MM.1S (cell line): ENCODE data around the gene ATG4C.
A peak's percentile ranks its signal among the peaks of the same experiment; 100 is the strongest.

Experiments used
- DNase-seq: peaks from one replicate; pipeline ENCODE4 v3.0.0-alpha.2; 2015
- H2AFZ ChIP-seq: fragments of 300-600 bp; sonication (generic); 2 replicates; pipeline ENCODE4 v1.6.0; 2016; ENCODE audit warnings: antibody characterized with exemption, low read length
- H3F3A ChIP-seq: fragments of 300-600 bp; sonication (generic); 2 replicates; pipeline ENCODE4 v1.6.1; 2016; ENCODE audit warnings: mild to moderate bottlenecking, antibody characterized with exemption, low read length, moderate library complexity, mixed read lengths; ENCODE audit not compliant: insufficient read depth
- H3K27ac ChIP-seq: fragments of 300-600 bp; sonication (generic); 2 replicates; pipeline ENCODE4 v1.5.1; 2016; ENCODE audit warnings: mild to moderate bottlenecking, low read length
- H3K27me3 ChIP-seq: fragments of 300-600 bp; sonication (generic); replicated peaks from 2 replicates; pipeline ENCODE4 v1.6.0; 2016; ENCODE audit warnings: low read length; ENCODE audit not compliant: insufficient read depth
- H3K36me3 ChIP-seq: fragments of 300-600 bp; sonication (generic); replicated peaks from 2 replicates; pipeline ENCODE4 v1.6.1; 2016; ENCODE audit warnings: mild to moderate bottlenecking, low read length, mixed read lengths; ENCODE audit not compliant: insufficient read depth
- H3K4me1 ChIP-seq: fragments of 300-600 bp; sonication (generic); 2 replicates; pipeline ENCODE4 v1.6.1; 2016; ENCODE audit warnings: low read length, mixed read lengths
- H3K4me2 ChIP-seq: fragments of 300-600 bp; sonication (generic); 2 replicates; pipeline ENCODE4 v1.6.0; 2016; ENCODE audit warnings: low read depth, low read length
- H3K4me3 ChIP-seq: fragments of 300-600 bp; sonication (generic); 2 replicates; pipeline ENCODE4 v1.5.1; 2016; ENCODE audit warnings: low read length, mixed read lengths
- H3K79me2 ChIP-seq: fragments of 300-600 bp; sonication (generic); 2 replicates; pipeline ENCODE4 v1.6.1; 2016; ENCODE audit warnings: mixed run types, low read length, mixed read lengths
- H3K9ac ChIP-seq: fragments of 300-600 bp; sonication (generic); 2 replicates; pipeline ENCODE4 v1.6.1; 2016; ENCODE audit warnings: low read length, mixed read lengths
- H3K9me2 ChIP-seq: fragments of 300-600 bp; sonication (generic); replicated peaks from 2 replicates; pipeline ENCODE4 v1.6.1; 2016; ENCODE audit warnings: mild to moderate bottlenecking, low read length, mixed read lengths; ENCODE audit not compliant: insufficient read depth
- H3K9me3 ChIP-seq: fragments of 300-600 bp; sonication (generic); replicated peaks from 2 replicates; pipeline ENCODE4 v1.6.1; 2016; ENCODE audit warnings: mild to moderate bottlenecking, low read length, mixed read lengths; ENCODE audit not compliant: insufficient read depth
- H4K20me1 ChIP-seq: fragments of 300-600 bp; sonication (generic); 2 replicates; pipeline ENCODE4 v1.6.1; 2016; ENCODE audit warnings: mild to moderate bottlenecking, low read length, moderate library complexity, mixed read lengths; ENCODE audit not compliant: insufficient read depth
- EZH2 ChIP-seq: fragments of 300-600 bp; sonication (generic); optimal IDR thresholded peaks from 2 replicates; pipeline ENCODE3; 2017; ENCODE audit warnings: low read depth, mild to moderate bottlenecking, antibody characterized with exemption, low read length, mixed read lengths
- EZH2phosphoT487 ChIP-seq: fragments of 300-600 bp; sonication (generic); IDR thresholded peaks from 2 replicates; pipeline ENCODE4 v1.6.1; 2018; ENCODE audit warnings: antibody characterized with exemption, low read length
- TF ChIP-seq, protein P1 (sequence below): fragments of 300-600 bp; sonication (generic); IDR thresholded peaks from 2 replicates; pipeline ENCODE4 v1.5.1; 2016; ENCODE audit warnings: antibody characterized with exemption, low read length, mixed read lengths

The ATG4C gene

GRCh38 chr1:62906428-62906886 lies 122.5 kb downstream of the ATG4C start:
- DNase-seq = no peak

DNA sequence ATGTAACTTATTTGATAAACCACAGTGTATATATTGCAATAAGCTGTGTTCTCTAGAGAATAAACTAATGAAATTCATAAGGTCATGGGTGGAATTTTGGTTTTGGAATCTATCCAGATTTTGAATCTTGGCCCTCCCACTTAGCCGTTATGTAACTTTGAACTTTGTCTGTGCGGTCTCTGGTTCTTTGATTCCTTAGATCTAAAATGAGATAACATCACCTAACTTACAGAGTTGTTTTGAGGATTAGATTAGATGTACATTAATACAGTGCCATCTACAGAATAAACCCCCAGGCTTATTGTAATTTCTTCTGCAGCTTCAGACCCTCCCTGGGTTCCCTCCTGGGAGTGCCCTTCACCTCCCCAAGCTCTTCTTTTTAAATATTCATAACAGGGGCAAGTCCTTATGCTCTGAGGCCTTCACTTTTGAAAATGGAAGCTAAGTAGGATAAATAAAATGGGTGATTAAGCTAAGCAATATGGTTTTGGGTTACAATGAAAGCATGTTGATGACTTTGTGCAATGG lies 124.3 kb downstream of the ATG4C start:
- Histone ChIP-seq H3K4me3 (no peak overlapping the region), H4K20me1 (no peaks in the 10 kb centered on the region), H3K9me2 (no peaks in the 10 kb centered on the region), H3K36me3 (no peaks in the 10 kb centered on the region), H2AFZ (no peak overlapping the region), H3K79me2 (no peaks in the 10 kb centered on the region), H3K27ac (no peak overlapping the region), H3K9ac (no peak overlapping the region), H3K27me3 (no peaks in the 10 kb centered on the region), H3K9me3 (no peaks in the 10 kb centered on the region), H3K4me1 (no peaks in the 10 kb centered on the region), H3F3A (no peaks in the 10 kb centered on the region), H3K4me2 (no peak overlapping the region)
- DNase-seq = no peak
- no peak for TF ChIP-seq EZH2
- no peak for TF ChIP-seq EZH2phosphoT487
- TF ChIP-seq, protein P1, sequence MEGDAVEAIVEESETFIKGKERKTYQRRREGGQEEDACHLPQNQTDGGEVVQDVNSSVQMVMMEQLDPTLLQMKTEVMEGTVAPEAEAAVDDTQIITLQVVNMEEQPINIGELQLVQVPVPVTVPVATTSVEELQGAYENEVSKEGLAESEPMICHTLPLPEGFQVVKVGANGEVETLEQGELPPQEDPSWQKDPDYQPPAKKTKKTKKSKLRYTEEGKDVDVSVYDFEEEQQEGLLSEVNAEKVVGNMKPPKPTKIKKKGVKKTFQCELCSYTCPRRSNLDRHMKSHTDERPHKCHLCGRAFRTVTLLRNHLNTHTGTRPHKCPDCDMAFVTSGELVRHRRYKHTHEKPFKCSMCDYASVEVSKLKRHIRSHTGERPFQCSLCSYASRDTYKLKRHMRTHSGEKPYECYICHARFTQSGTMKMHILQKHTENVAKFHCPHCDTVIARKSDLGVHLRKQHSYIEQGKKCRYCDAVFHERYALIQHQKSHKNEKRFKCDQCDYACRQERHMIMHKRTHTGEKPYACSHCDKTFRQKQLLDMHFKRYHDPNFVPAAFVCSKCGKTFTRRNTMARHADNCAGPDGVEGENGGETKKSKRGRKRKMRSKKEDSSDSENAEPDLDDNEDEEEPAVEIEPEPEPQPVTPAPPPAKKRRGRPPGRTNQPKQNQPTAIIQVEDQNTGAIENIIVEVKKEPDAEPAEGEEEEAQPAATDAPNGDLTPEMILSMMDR = no peak

More at GRCh38 chr1:62906428-62906886, 122.5 kb downstream of the ATG4C start:
- Histone ChIP-seq H3K27ac (no peak overlapping the region), H3K9ac (no peak overlapping the region), H3K36me3 (no peaks in the 10 kb centered on the region), H3F3A (no peaks in the 10 kb centered on the region), H3K27me3 (no peaks in the 10 kb centered on the region), H3K4me3 (no peak overlapping the region), H3K9me3 (no peaks in the 10 kb centered on the region), H3K9me2 (no peaks in the 10 kb centered on the region), H2AFZ (no peak overlapping the region), H3K4me2 (no peak overlapping the region), H3K79me2 (no peaks in the 10 kb centered on the region), H3K4me1 (no peaks in the 10 kb centered on the region), H4K20me1 (no peaks in the 10 kb centered on the region)
- TF ChIP-seq, protein P1 = peak; percentile 22; the same call in 1 of the 2 replicates
- TF ChIP-seq EZH2 = no peak

- no peaks in the 10 kb centered on the region for H3K36me3 ChIP-seq
- H3K9ac ChIP-seq = no peak overlapping the region
- H4K20me1 ChIP-seq = no peaks in the 10 kb centered on the region
- H3K27me3 ChIP-seq = no peaks in the 10 kb centered on the region
- H3K4me3 ChIP-seq = no peak overlapping the region
- peak; percentile 12 for DNase-seq
- H3K79me2 ChIP-seq = no peaks in the 10 kb centered on the region
- H3K9me3 ChIP-seq = no peaks in the 10 kb centered on the region
- no peaks in the 10 kb centered on the region for H3K9me2 ChIP-seq
- no peak overlapping the region for H2AFZ ChIP-seq
- TF ChIP-seq, protein P1 = peak; percentile 73
- TF ChIP-seq EZH2phosphoT487 = no peak
- no peak overlapping the region for H3K4me2 ChIP-seq
- no peak overlapping the region for H3K27ac ChIP-seq
- H3K4me1 ChIP-seq = no peaks in the 10 kb centered on the region
- no peaks in the 10 kb centered on the region for H3F3A ChIP-seq
Measured at GRCh38 chr1:62912028-62912638, 128.2 kb downstream of the ATG4C start.
